Osteoblast (primary cell): ENCODE data around the gene TMPRSS5. TPM values are rescaled to one million over a fixed set of nuclear protein-coding genes. Genes with fewer than 3 reads are reported as not detected.
A peak's percentile ranks its signal among the peaks of the same experiment; 100 is the strongest.

Experiments used
- DNase-seq: peaks from one replicate; pipeline ENCODE4 v3.0.0; 2011; ENCODE audit warnings: low spot score, mixed read lengths; ENCODE audit not compliant: insufficient read length; ENCODE audit errors: missing footprints
- H2AFZ ChIP-seq: 2 replicates; pipeline ENCODE4 v1.6.0; 2011; ENCODE audit warnings: mild to moderate bottlenecking, low read length
- H3K27ac ChIP-seq: 2 replicates; pipeline ENCODE4 v1.5.1; 2011; ENCODE audit warnings: mild to moderate bottlenecking, low read depth, low read length, moderate library complexity
- H3K27me3 ChIP-seq: 2 replicates; pipeline ENCODE4 v1.6.0; 2012; ENCODE audit warnings: mild to moderate bottlenecking, control low read depth, inconsistent platforms, low read length, moderate library complexity; ENCODE audit not compliant: insufficient read depth
- H3K36me3 ChIP-seq: 2 replicates; pipeline ENCODE4 v1.5.1; 2011; ENCODE audit warnings: mild to moderate bottlenecking, low read length, control low read depth, moderate library complexity; ENCODE audit not compliant: insufficient read depth
- H3K4me1 ChIP-seq: 2 replicates; pipeline ENCODE4 v1.5.1; 2011; ENCODE audit warnings: mild to moderate bottlenecking, low read length, control low read depth, moderate library complexity; ENCODE audit not compliant: insufficient read depth
- H3K4me2 ChIP-seq: 2 replicates; pipeline ENCODE4 v1.6.0; 2011; ENCODE audit warnings: mild to moderate bottlenecking, low read length; ENCODE audit not compliant: insufficient read depth
- H3K4me3 ChIP-seq: fragments of 200-600 bp; sonication (generic); 3 replicates; pipeline ENCODE4 v1.5.1; 2012; ENCODE audit warnings: mild to moderate bottlenecking, low read length, inconsistent platforms; ENCODE audit not compliant: insufficient read depth
- H3K79me2 ChIP-seq: 2 replicates; pipeline ENCODE4 v1.6.0; 2012; ENCODE audit warnings: mild to moderate bottlenecking, low read length, control low read depth, inconsistent platforms; ENCODE audit not compliant: insufficient read depth
- H3K9me3 ChIP-seq: 2 replicates; pipeline ENCODE4 v1.5.1; 2011; ENCODE audit warnings: low read depth, low read length, control low read depth
- H4K20me1 ChIP-seq: 2 replicates; pipeline ENCODE4 v1.6.0; 2012; ENCODE audit warnings: mild to moderate bottlenecking, low read length, control low read depth; ENCODE audit not compliant: insufficient read depth
- CTCF ChIP-seq: IDR thresholded peaks from 2 replicates; pipeline ENCODE4 v1.5.1; 2011; ENCODE audit warnings: mild to moderate bottlenecking, low read depth, low read length, moderate library complexity; ENCODE audit errors: extremely low read depth
- total RNA-seq: library from RNA; depleted of rRNA; stranded (reverse); fragments of >200 nt; gene quantifications from 2 replicates; pipeline ENCODE4 v1.2.3, GENCODE V29; 2012

Gene TMPRSS5
- total RNA-seq, 1 donor, result 0.36 TPM

- H3K4me1 ChIP-seq, result peaks cover 21% of the 10 kb centered on the region
- no peak overlapping the region for H3K4me3 ChIP-seq
- DNase-seq, result no peak
- no peaks in the 10 kb centered on the region for H3K9me3 ChIP-seq
- peak; percentile 10 for TF ChIP-seq CTCF
- no peaks in the 10 kb centered on the region for H3K27me3 ChIP-seq
- no peak overlapping the region for H3K27ac ChIP-seq
- no peak overlapping the region for H2AFZ ChIP-seq
- H3K4me2 ChIP-seq, result no peak overlapping the region
- H3K79me2 ChIP-seq, result no peaks in the 10 kb centered on the region
- no peaks in the 10 kb centered on the region for H4K20me1 ChIP-seq
- no peaks in the 10 kb centered on the region for H3K36me3 ChIP-seq
Observed at GRCh38 chr11:113725407-113725806, 19.3 kb upstream of the TMPRSS5 start.

- peaks cover 15% of the 10 kb centered on the region for H3K4me1 ChIP-seq
- TF ChIP-seq CTCF, result no peak
- H3K27ac ChIP-seq, result no peak overlapping the region
- H3K4me2 ChIP-seq, result no peak overlapping the region
- no peaks in the 10 kb centered on the region for H3K27me3 ChIP-seq
- H3K9me3 ChIP-seq, result no peaks in the 10 kb centered on the region
- no peaks in the 10 kb centered on the region for H4K20me1 ChIP-seq
- DNase-seq, result no peak
- no peaks in the 10 kb centered on the region for H3K79me2 ChIP-seq
- no peak overlapping the region for H3K4me3 ChIP-seq
- H3K36me3 ChIP-seq, result no peaks in the 10 kb centered on the region
- no peak overlapping the region for H2AFZ ChIP-seq
Observed at GRCh38 chr11:113724778-113725177, 18.7 kb upstream of the TMPRSS5 start.

- Histone ChIP-seq H3K4me3 (no peak overlapping the region), H3K27ac (no peak overlapping the region), H2AFZ (no peak overlapping the region), H3K27me3 (no peaks in the 10 kb centered on the region), H3K79me2 (no peaks in the 10 kb centered on the region), H4K20me1 (no peaks in the 10 kb centered on the region), H3K36me3 (no peaks in the 10 kb centered on the region), H3K9me3 (no peaks in the 10 kb centered on the region), H3K4me2 (no peak overlapping the region), H3K4me1 (peaks cover 7% of the 10 kb centered on the region)
- DNase-seq, result no peak
- TF ChIP-seq CTCF, result no peak
Observed at GRCh38 chr11:113723787-113724186, 17.7 kb upstream of the TMPRSS5 start.

- Histone ChIP-seq H2AFZ (no peak overlapping the region), H3K4me1 (peaks cover 7% of the 10 kb centered on the region), H3K27ac (no peak overlapping the region), H3K9me3 (no peaks in the 10 kb centered on the region), H3K4me3 (no peak overlapping the region), H3K4me2 (no peak overlapping the region), H3K27me3 (no peaks in the 10 kb centered on the region), H3K79me2 (no peaks in the 10 kb centered on the region), H3K36me3 (no peaks in the 10 kb centered on the region), H4K20me1 (no peaks in the 10 kb centered on the region)
- DNase-seq, result no peak
- no peak for TF ChIP-seq CTCF
Observed at GRCh38 chr11:113722934-113723333, 16.8 kb upstream of the TMPRSS5 start.
